T-helper 1 cell (primary cell): ENCODE measurements around the gene ADGB.

ENCODE experiments used
- DNase-seq, 5 donors: peaks; one replicate each; pipeline ENCODE4 v3.0.0-alpha.2; 2012 to 2020

The ADGB gene

GRCh38 chr6:146635165-146635564, 36.4 kb downstream of the ADGB start:
- DNase-seq = no peak

- DNase-seq = no peak
These were observed 37.7 kb downstream of the ADGB start for GRCh38 chr6:146636481-146636880.

GRCh38 chr6:146642921-146643320, 44.1 kb downstream of the ADGB start:
- no peak for DNase-seq

GRCh38 chr6:146650799-146651481, 52.2 kb downstream of the ADGB start:
- no peak for DNase-seq

- no peak for DNase-seq
These were observed 52.7 kb downstream of the ADGB start for GRCh38 chr6:146651482-146651863.

- no peak for DNase-seq
These were observed 58.7 kb downstream of the ADGB start for GRCh38 chr6:146657432-146657831.

- DNase-seq = no peak
These were observed 66.1 kb downstream of the ADGB start for GRCh38 chr6:146664871-146665360.

GRCh38 chr6:146666909-146667308, 68.1 kb downstream of the ADGB start:
- DNase-seq = no peak

- DNase-seq = no peak
These were observed 71.4 kb downstream of the ADGB start for GRCh38 chr6:146670161-146670560.

- DNase-seq = no peak
These were observed 74.3 kb downstream of the ADGB start for GRCh38 chr6:146673069-146673468.

- DNase-seq = no peak
These were observed 80.6 kb downstream of the ADGB start for GRCh38 chr6:146679386-146679785.

GRCh38 chr6:146682919-146683318, 84.1 kb downstream of the ADGB start:
- no peak for DNase-seq

- no peak for DNase-seq
These were observed 91.0 kb downstream of the ADGB start for GRCh38 chr6:146689806-146690205.

GRCh38 chr6:146693342-146693741, 94.6 kb downstream of the ADGB start:
- DNase-seq = no peak

GRCh38 chr6:146697921-146698320, 99.1 kb downstream of the ADGB start:
- no peak for DNase-seq

- peak in 3 of 5 donors; percentile 6 to 32 (median 26) for DNase-seq
These were observed 101.4 kb downstream of the ADGB start for GRCh38 chr6:146700078-146700686.

GRCh38 chr6:146701632-146702031, 102.9 kb downstream of the ADGB start:
- DNase-seq = no peak

- no peak for DNase-seq
These were observed 110.4 kb downstream of the ADGB start for GRCh38 chr6:146709036-146709622.

GRCh38 chr6:146719387-146719786, 120.6 kb downstream of the ADGB start:
- DNase-seq = no peak

GRCh38 chr6:146739696-146740095, 140.9 kb downstream of the ADGB start:
- no peak for DNase-seq

- DNase-seq = no peak
These were observed 142.8 kb downstream of the ADGB start for GRCh38 chr6:146741609-146742008.

GRCh38 chr6:146753306-146753705, 154.5 kb downstream of the ADGB start:
- DNase-seq = no peak

- DNase-seq = no peak
These were observed 168.9 kb downstream of the ADGB start for GRCh38 chr6:146767632-146768031.

GRCh38 chr6:146768722-146769121, 169.9 kb downstream of the ADGB start:
- no peak for DNase-seq
